Measurements from ENCODE around the gene CDC42EP5. TPM values are rescaled to one million over a fixed set of nuclear protein-coding genes. Genes with fewer than 3 reads are reported as not detected.
"Not testable (repeated sequence)": the region's sequence is repeated elsewhere in the genome, so short reads cannot be mapped to it uniquely, and the experiment has no call there.

CDC42EP5 gene
- total and polyA plus RNA-seq, 5 donors from 2014 or later: not detected

DNA sequence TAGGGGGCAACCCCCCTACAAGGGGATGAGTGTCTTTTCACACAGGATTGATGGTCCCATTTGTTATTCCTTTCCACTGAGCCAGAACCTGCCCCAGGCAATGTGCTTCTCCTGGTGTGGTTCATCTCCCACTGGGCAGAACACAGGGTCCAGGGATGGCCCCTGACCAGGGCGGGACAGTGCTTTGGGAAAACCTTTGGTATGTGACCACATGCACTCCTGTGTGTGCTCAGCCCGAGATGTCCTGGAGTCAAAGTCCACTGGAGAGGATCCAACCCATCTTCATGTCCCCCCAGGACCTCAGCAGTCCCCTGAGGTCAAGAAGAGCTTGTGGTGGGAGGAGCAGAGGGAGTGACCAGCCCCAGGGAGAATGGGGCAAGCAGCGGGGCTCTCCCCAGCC lies 35.4 kb upstream of the CDC42EP5 start:
- not testable (repeated sequence) for H3K9me3 ChIP-seq (ENCODE audit: control insufficient read depth in 2 of 2, low read length in 2 of 2); H3K27ac Mint-ChIP-seq; H3K36me3 ChIP-seq (ENCODE audit: control insufficient read depth, insufficient read depth, low read length); H3K9me3 Mint-ChIP-seq; H3K36me3 Mint-ChIP-seq; H3K27me3 Mint-ChIP-seq; ATAC-seq (ENCODE audit: low read depth in 2 of 2); H3K27me3 ChIP-seq (ENCODE audit: control insufficient read depth, insufficient read depth, low read length); H3K27ac ChIP-seq (ENCODE audit: insufficient read depth, low read length, poor library complexity, severe bottlenecking); DNase-seq; H3K4me3 ChIP-seq (ENCODE audit: low read depth, low read length)
- H3K4me1 ChIP-seq (ENCODE audit: control insufficient read depth, insufficient read depth, low read length, poor library complexity, severe bottlenecking): peaks cover 32% of the 10 kb centered on the region
- Mint-ChIP-seq H3K4me3 (peak overlapping the region in 1 of 4 donors; percentile 24), H3K4me1 (peaks cover 6 to 49% (median 20%) of the 10 kb centered on the region in 4 donors)

GRCh38 chr19:54507824-54508223 lies 34.7 kb upstream of the CDC42EP5 start:
- Histone ChIP-seq H3K4me1 (ENCODE audit: control insufficient read depth, insufficient read depth, low read length, poor library complexity, severe bottlenecking) (peaks cover 33% of the 10 kb centered on the region), H3K9me3 (ENCODE audit: control insufficient read depth in 2 of 2, low read length in 2 of 2) (no peaks in the 10 kb centered on the region), H3K4me3 (ENCODE audit: low read depth, low read length) (no peak overlapping the region), H3K27ac (ENCODE audit: insufficient read depth, low read length, poor library complexity, severe bottlenecking) (no peak overlapping the region), H3K36me3 (ENCODE audit: control insufficient read depth, insufficient read depth, low read length) (no peaks in the 10 kb centered on the region), H3K27me3 (ENCODE audit: control insufficient read depth, insufficient read depth, low read length) (no peaks in the 10 kb centered on the region)
- no peak for DNase-seq
- Mint-ChIP-seq H3K4me1 (peaks cover 6 to 56% (median 20%) of the 10 kb centered on the region in 4 donors), H3K4me3 (peak overlapping the region in 2 of 4 donors; percentile 63 to 84), H3K27ac (peak overlapping the region; percentile 42 to 88 (median 77)), H3K9me3 (peaks cover 0 to 1% (median 0%) of the 10 kb centered on the region in 7 donors), H3K27me3 (no peaks in the 10 kb centered on the region), H3K36me3 (peaks cover 4% of the 10 kb centered on the region)
- ATAC-seq (ENCODE audit: low read depth in 2 of 2): no peak

DNA sequence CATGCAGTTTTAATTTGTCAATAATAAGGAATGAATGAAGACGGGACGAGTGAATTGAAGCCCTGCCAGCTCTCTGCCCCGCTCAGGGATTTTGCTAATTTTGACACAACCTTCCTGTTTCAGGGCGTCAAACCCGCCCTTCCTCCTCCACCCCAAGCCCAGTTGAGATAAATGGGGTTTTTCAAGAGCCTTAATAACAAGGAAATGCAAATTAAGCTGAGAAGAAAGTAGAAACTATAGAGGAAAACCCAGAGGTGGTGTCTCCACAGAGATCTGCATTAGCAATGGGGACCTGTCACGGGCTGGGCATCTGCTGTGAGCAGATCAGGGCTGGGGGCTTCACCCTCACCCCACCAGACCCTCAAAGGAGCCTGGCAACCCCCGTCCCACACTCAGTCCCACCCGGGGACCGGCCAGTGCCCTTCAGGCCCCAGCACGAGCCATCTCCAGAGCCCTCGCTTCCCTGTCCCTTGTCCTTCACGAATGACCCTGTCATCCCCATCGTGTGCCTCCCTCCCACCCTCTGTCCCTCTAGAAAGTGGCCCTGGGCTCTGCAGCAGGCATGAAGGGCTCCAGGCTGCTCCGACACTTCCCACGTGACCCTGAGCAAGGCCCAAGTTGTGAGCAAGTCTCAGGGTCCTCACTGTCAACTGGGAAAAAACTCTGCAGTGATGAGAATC lies 34.1 kb upstream of the CDC42EP5 start:
- H3K9me3 Mint-ChIP-seq; H3K36me3 Mint-ChIP-seq; H3K27me3 ChIP-seq (ENCODE audit: control insufficient read depth, insufficient read depth, low read length); DNase-seq; H3K27me3 Mint-ChIP-seq; H3K9me3 ChIP-seq (ENCODE audit: control insufficient read depth in 2 of 2, low read length in 2 of 2); H3K36me3 ChIP-seq (ENCODE audit: control insufficient read depth, insufficient read depth, low read length); H3K4me3 ChIP-seq (ENCODE audit: low read depth, low read length): not testable (repeated sequence)
- Mint-ChIP-seq H3K27ac (peak overlapping the region; percentile 50 to 88 (median 77)), H3K4me3 (peak overlapping the region; percentile 58 to 84 (median 65)), H3K4me1 (peaks cover 12 to 62% (median 25%) of the 10 kb centered on the region in 4 donors)
- H3K27ac ChIP-seq (ENCODE audit: insufficient read depth, low read length, poor library complexity, severe bottlenecking): peak overlapping the region; percentile 68
- H3K4me1 ChIP-seq (ENCODE audit: control insufficient read depth, insufficient read depth, low read length, poor library complexity, severe bottlenecking): peaks cover 38% of the 10 kb centered on the region
- ATAC-seq (ENCODE audit: low read depth in 2 of 2): peak; percentile 27 to 33

DNA sequence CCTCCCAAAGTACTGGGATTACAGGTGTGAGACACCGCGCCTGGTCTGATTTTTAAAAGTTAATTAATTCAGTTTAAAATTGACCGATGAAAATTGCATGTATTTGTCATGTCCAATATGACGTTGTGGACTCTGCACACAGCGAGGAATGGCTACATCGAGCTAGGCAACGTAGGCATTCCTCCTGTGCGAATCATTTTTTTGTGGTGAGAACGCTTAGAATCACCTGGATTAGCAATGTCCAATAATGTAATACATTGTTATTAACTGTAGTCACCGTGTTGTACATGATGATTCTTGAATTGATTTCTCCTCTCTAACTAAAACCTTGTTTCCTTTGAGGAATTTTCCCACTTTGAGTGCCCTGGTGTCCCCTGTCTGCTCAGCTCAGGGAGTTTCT lies 33.0 kb upstream of the CDC42EP5 start:
- no peaks in the 10 kb centered on the region for H3K27me3 ChIP-seq (ENCODE audit: control insufficient read depth, insufficient read depth, low read length)
- H3K27ac Mint-ChIP-seq: peak overlapping the region; percentile 50 to 95 (median 88)
- H3K4me1 ChIP-seq (ENCODE audit: control insufficient read depth, insufficient read depth, low read length, poor library complexity, severe bottlenecking): peaks cover 39% of the 10 kb centered on the region
- H3K4me3 Mint-ChIP-seq: peak overlapping the region; percentile 58 to 84 (median 65)
- H3K4me1 Mint-ChIP-seq: peaks cover 12 to 66% (median 25%) of the 10 kb centered on the region in 4 donors
- no peak for DNase-seq
- H3K36me3 Mint-ChIP-seq: peaks cover 4% of the 10 kb centered on the region
- H3K9me3 Mint-ChIP-seq: no peaks in the 10 kb centered on the region
- H3K27ac ChIP-seq (ENCODE audit: insufficient read depth, low read length, poor library complexity, severe bottlenecking): peak overlapping the region; percentile 68
- ATAC-seq (ENCODE audit: low read depth in 2 of 2): no peak
- H3K27me3 Mint-ChIP-seq: no peaks in the 10 kb centered on the region
- no peaks in the 10 kb centered on the region for H3K36me3 ChIP-seq (ENCODE audit: control insufficient read depth, insufficient read depth, low read length)
- H3K9me3 ChIP-seq (ENCODE audit: control insufficient read depth in 2 of 2, low read length in 2 of 2): no peaks in the 10 kb centered on the region
- peak overlapping the region; percentile 73 for H3K4me3 ChIP-seq (ENCODE audit: low read depth, low read length)

DNA sequence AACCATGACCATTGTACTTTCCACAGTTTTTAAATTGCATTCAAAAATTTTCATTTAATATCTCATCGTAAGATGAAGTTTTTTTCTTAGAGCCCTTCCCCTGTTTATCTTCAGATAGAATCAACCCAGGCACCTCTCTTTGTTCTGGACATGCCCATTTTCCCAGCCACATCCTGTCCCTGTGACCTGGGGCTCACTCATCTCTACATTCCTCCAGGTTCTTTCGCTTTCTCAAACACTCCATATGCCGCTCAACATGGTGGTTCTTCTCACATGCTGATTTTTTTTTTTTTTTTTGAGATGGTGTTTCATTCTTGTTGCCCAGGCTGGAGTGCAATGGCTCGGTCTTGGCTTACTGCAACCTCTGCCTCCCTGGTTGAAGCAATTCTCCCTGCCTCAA lies 32.4 kb upstream of the CDC42EP5 start:
- not testable (repeated sequence) for H3K36me3 ChIP-seq (ENCODE audit: control insufficient read depth, insufficient read depth, low read length); DNase-seq; H3K27me3 ChIP-seq (ENCODE audit: control insufficient read depth, insufficient read depth, low read length); H3K27me3 Mint-ChIP-seq; ATAC-seq (ENCODE audit: low read depth in 2 of 2); H3K36me3 Mint-ChIP-seq; H3K9me3 Mint-ChIP-seq; H3K9me3 ChIP-seq (ENCODE audit: control insufficient read depth in 2 of 2, low read length in 2 of 2)
- peak overlapping the region in 2 of 3 donors; percentile 50 to 59 for H3K27ac Mint-ChIP-seq
- peaks cover 12 to 66% (median 25%) of the 10 kb centered on the region in 4 donors for H3K4me1 Mint-ChIP-seq
- peak overlapping the region; percentile 13 for H3K4me3 ChIP-seq (ENCODE audit: low read depth, low read length)
- peak overlapping the region in 3 of 4 donors; percentile 49 to 68 (median 67) for H3K4me3 Mint-ChIP-seq
- peak overlapping the region; percentile 68 for H3K27ac ChIP-seq (ENCODE audit: insufficient read depth, low read length, poor library complexity, severe bottlenecking)
- peaks cover 39% of the 10 kb centered on the region for H3K4me1 ChIP-seq (ENCODE audit: control insufficient read depth, insufficient read depth, low read length, poor library complexity, severe bottlenecking)

DNA sequence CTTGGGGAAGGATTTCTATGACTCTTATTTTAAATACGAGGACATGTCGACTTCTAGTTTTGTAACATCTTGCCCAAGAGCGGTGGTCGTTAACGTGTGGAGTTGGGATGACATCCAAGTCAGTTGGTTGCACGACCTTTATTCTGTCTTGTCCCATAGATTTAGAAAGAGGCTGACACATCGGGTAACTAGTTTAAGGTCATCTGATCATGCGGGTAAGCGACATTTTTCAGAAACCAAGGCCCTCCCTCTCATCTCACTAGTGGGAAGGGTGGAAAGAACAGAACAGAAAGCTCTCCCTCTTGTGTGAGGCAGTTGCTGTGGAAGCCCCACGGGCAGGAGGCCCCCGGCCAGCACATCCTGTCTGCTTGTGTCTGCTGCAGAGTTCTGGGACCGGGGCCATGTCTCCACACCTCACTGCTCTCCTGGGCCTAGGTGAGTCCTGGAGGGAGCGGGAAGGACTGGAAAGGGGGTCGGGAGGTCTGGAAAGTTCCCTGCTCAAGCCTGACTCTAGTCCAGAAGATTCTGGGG lies 29.5 kb upstream of the CDC42EP5 start, which contains the start of gene LAIR2:
Gene LAIR2, plus strand, starts transcription at position 314 of the 531 bp plus-strand sequence. Its CDS starts 88 bp downstream, at position 402.
- DNase-seq: peak in 2 of 3 donors; percentile 20 to 45
- ATAC-seq (ENCODE audit: low read depth in 2 of 2): peak; percentile 37 to 40
- H3K27ac Mint-ChIP-seq: peak within 1 kb of the TSS; percentile 21 to 89 (median 61)
- Histone ChIP-seq H3K4me3 (ENCODE audit: low read depth, low read length) (peak within 1 kb of the TSS; percentile 41), H3K27ac (ENCODE audit: insufficient read depth, low read length, poor library complexity, severe bottlenecking) (no peak within 1 kb of the TSS), H3K27me3 (ENCODE audit: control insufficient read depth, insufficient read depth, low read length) (no peaks in the 10 kb centered on the region), H3K4me1 (ENCODE audit: control insufficient read depth, insufficient read depth, low read length, poor library complexity, severe bottlenecking) (peaks cover 33% of the 10 kb centered on the region), H3K36me3 (ENCODE audit: control insufficient read depth, insufficient read depth, low read length) (no peaks in the 10 kb centered on the region), H3K9me3 (ENCODE audit: control insufficient read depth in 2 of 2, low read length in 2 of 2) (no peaks in the 10 kb centered on the region)
- H3K27me3 Mint-ChIP-seq: peaks cover 8% of the 10 kb centered on the region
- H3K36me3 Mint-ChIP-seq: peaks cover 4% of the 10 kb centered on the region
- H3K4me1 Mint-ChIP-seq: peaks cover 14 to 68% (median 27%) of the 10 kb centered on the region in 4 donors
- no peaks in the 10 kb centered on the region for H3K9me3 Mint-ChIP-seq
- peak within 1 kb of the TSS; percentile 82 to 89 (median 85) for H3K4me3 Mint-ChIP-seq

DNA sequence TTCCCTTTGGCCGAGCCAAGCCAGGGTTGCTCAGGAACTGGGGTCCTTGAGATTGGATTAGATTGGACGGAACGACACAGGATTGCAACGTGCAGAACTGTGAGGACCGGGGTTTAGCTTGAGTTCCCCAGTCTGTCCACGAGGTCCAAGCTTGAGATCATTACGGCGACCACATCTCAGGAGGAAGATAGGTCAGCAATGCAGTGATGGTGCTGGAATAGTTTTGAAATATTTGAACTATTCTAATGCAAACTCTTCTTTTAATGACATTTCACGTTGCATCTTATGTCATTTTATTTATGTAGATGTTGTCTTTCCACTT lies 25.3 kb upstream of the CDC42EP5 start:
- not testable (repeated sequence) for H3K27me3 ChIP-seq (ENCODE audit: control insufficient read depth, insufficient read depth, low read length); DNase-seq; H3K27ac Mint-ChIP-seq; H3K9me3 Mint-ChIP-seq; H3K36me3 Mint-ChIP-seq; ATAC-seq (ENCODE audit: low read depth in 2 of 2); H3K36me3 ChIP-seq (ENCODE audit: control insufficient read depth, insufficient read depth, low read length); H3K9me3 ChIP-seq (ENCODE audit: control insufficient read depth in 2 of 2, low read length in 2 of 2); H3K27ac ChIP-seq (ENCODE audit: insufficient read depth, low read length, poor library complexity, severe bottlenecking)
- Histone ChIP-seq H3K4me1 (ENCODE audit: control insufficient read depth, insufficient read depth, low read length, poor library complexity, severe bottlenecking) (peaks cover 11% of the 10 kb centered on the region), H3K4me3 (ENCODE audit: low read depth, low read length) (peak overlapping the region; percentile 24)
- peak overlapping the region in 1 of 4 donors; percentile 68 for H3K4me3 Mint-ChIP-seq
- peaks cover 11 to 47% (median 20%) of the 10 kb centered on the region in 4 donors for H3K4me1 Mint-ChIP-seq
- H3K27me3 Mint-ChIP-seq: peaks cover 26% of the 10 kb centered on the region
